ENCODE results near the gene WTIP.
A peak's percentile ranks its signal among the peaks of the same experiment; 100 is the strongest.
"Not testable (repeated sequence)": the region's sequence is repeated elsewhere in the genome, so short reads cannot be mapped to it uniquely, and the experiment has no call there.

The WTIP gene

DNA sequence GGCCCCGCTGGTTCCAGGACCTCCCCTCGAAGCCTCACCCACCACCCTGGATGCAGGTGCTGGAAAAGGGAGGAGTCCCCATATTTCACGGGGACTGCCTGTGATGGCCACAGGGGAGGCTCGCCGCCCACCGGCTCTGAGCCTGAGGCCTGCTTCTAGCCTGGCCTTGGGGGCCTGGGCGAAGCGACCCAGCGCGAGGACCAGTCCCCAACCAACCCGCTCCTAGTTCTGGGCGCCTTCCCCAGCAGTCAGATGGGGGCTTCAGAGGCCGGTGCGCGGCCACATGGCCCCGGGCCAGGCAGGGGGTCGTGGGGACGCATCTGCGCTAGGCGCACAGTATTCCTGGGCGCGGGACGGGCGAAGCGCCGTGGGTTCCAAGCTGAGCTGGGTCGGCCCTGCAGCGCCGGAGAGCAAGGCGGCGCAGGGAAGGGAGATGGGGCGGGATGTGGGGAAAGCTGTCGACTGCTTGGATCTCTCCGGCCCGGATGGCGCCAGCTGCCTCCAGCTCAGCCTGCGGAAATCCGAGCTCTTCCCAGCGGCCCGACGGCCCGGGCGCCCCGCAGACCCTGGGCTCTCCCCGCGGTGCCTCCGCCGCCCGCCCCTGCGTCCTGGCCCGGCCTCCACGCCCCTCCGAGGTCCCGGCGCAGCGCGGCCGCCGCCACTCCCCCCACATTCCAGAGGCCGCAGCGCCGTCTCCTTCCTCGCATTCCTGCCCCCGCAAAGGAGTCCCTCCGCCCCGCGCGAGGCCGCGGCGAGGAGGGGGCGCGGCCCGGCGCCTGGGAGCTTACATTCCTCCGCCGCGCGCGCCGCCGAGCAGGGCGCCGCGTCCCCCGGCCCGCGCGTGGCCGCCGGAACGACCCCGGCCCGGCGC is at the start of gene WTIP:
TSS of gene WTIP (plus strand) at position 788 of the 871 bp plus-strand sequence. CDS start 217 bp downstream, outside the sequence.
- Histone ChIP-seq H3K27ac (ENCODE audit: low read length) (no peak within 1 kb of the TSS), H3K27me3 (ENCODE audit: control insufficient read depth, insufficient read depth, low read length) (no peaks in the 10 kb centered on the region; the same call in 1 of the 2 replicates), H3K36me3 (ENCODE audit: control insufficient read depth, insufficient read depth, low read length) (no peaks in the 10 kb centered on the region), H3K9me3 (ENCODE audit: control insufficient read depth, insufficient read depth, low read length) (no peaks in the 10 kb centered on the region), H3K4me1 (ENCODE audit: control insufficient read depth, insufficient read depth, low read length) (peaks cover 8% of the 10 kb centered on the region), H3K4me3 (ENCODE audit: low read length) (peak within 1 kb of the TSS; percentile 68)
- no peak for DNase-seq (ENCODE audit: low read depth, low spot score)
- WGBS (ENCODE audit: insufficient coverage, insufficient read length), result no CpG with 5 or more reads among the region's 95 CpGs

DNA sequence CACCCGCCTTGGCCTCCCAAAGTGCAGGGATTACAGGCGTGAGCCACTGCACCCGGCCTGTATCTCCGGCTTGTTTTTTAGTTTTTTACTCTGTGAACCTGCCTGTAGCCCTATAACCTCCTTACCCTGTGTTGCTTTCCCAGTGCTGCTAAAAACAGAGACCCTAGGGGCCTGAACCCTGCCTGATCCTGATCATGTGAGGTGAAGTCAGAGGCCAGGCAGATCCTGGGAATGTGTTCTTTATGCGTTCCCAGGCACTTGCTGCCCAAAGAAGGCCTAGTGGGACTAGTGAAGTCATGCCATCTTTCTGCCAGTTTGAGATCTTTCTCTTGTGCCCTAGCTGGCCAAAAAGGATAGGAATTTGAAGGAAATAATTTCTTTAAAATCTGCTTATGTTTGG is 48.8 kb upstream of the WTIP start:
- H3K9me3 ChIP-seq (ENCODE audit: control insufficient read depth, insufficient read depth, low read length), result no peaks in the 10 kb centered on the region
- DNase-seq (ENCODE audit: low read depth, low spot score), result no peak
- no peaks in the 10 kb centered on the region for H3K27me3 ChIP-seq (ENCODE audit: control insufficient read depth, insufficient read depth, low read length)
- H3K4me3 ChIP-seq (ENCODE audit: low read length), result no peak overlapping the region
- WGBS (ENCODE audit: insufficient coverage, insufficient read length), result no CpG with 5 or more reads among the region's 5 CpGs
- H3K4me1 ChIP-seq (ENCODE audit: control insufficient read depth, insufficient read depth, low read length), result no peaks in the 10 kb centered on the region
- H3K27ac ChIP-seq (ENCODE audit: low read length), result no peak overlapping the region
- H3K36me3 ChIP-seq (ENCODE audit: control insufficient read depth, insufficient read depth, low read length), result peaks cover 9% of the 10 kb centered on the region; the same call in 1 of the 2 replicates

DNA sequence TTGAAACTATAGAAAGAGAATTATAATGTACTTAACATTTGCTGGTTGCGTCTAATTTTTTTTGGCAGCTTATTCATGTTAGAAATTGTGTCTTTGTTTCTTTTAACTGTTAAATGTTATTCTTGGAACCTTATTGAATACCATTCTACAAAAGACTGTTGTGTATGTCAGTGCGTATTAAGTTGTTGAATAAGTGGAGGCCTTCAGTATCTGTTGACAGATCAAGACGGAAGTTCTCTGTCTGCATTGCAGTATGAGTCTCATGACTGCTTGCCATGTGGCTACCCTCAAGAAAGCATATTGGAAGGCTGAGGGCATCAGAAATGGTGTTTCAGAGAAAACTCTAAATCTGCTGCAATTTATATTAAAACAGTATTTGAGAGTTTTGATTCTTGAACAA is 44.8 kb upstream of the WTIP start:
- no CpG with 5 or more reads among the region's 3 CpGs for WGBS (ENCODE audit: insufficient coverage, insufficient read length)
- H3K27me3 ChIP-seq (ENCODE audit: control insufficient read depth, insufficient read depth, low read length), result no peaks in the 10 kb centered on the region
- no peaks in the 10 kb centered on the region for H3K9me3 ChIP-seq (ENCODE audit: control insufficient read depth, insufficient read depth, low read length)
- H3K27ac ChIP-seq (ENCODE audit: low read length), result no peak overlapping the region
- H3K4me1 ChIP-seq (ENCODE audit: control insufficient read depth, insufficient read depth, low read length), result no peaks in the 10 kb centered on the region
- DNase-seq (ENCODE audit: low read depth, low spot score), result no peak
- H3K36me3 ChIP-seq (ENCODE audit: control insufficient read depth, insufficient read depth, low read length), result peaks cover 17% of the 10 kb centered on the region; the same call in 1 of the 2 replicates
- no peak overlapping the region for H3K4me3 ChIP-seq (ENCODE audit: low read length)

DNA sequence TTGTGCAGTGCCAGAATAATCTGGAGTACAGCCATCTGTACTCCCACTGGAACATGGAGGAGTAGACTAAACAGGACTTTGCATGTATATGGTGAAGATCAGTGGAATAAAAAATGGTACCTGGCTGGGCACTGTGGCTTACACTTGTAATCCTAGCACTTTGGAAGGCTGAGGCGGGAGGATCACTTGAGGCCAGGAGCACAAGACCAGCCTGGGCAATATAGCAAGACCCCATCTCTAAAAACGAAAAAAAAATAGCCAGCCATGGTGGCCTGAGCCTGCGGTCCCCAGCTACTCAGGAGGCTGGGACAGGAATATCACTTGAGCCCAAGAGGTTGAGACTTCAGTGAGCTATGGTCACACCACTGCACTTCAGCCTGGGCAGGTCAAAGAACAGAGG is 33.4 kb upstream of the WTIP start:
- H3K27ac ChIP-seq (ENCODE audit: low read length), result no peak overlapping the region

DNA sequence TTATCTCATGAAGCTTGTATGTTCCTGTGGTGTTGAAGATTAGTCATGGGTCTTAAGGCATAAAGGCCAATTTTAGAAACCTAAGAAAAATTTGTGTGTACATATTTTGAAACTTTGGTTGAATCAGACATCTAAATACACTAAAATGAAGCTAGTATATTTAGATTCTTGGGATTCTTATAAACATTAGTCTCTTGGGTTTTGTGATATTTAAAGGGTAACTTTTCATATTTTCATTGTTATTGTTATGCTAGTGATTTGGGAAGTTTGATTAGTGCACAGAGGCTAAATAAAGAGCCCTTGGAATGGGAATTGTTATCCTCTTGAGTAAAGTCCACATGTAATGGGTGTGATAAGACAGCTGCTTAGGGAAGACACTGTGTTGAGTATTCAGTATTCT is 28.8 kb upstream of the WTIP start:
- Histone ChIP-seq H3K36me3 (ENCODE audit: control insufficient read depth, insufficient read depth, low read length) (peaks cover 10% of the 10 kb centered on the region; the same call in 1 of the 2 replicates), H3K4me3 (ENCODE audit: low read length) (no peak overlapping the region)

More for the DNA sequence above, 33.4 kb upstream of the WTIP start:
- H3K9me3 ChIP-seq (ENCODE audit: control insufficient read depth, insufficient read depth, low read length), result no peaks in the 10 kb centered on the region
- DNase-seq (ENCODE audit: low read depth, low spot score), result no peak
- peaks cover 10% of the 10 kb centered on the region; the same call in 1 of the 2 replicates for H3K36me3 ChIP-seq (ENCODE audit: control insufficient read depth, insufficient read depth, low read length)
- H3K27me3 ChIP-seq (ENCODE audit: control insufficient read depth, insufficient read depth, low read length), result no peaks in the 10 kb centered on the region
- no CpG with 5 or more reads among the region's 3 CpGs for WGBS (ENCODE audit: insufficient coverage, insufficient read length)
- H3K4me3 ChIP-seq (ENCODE audit: low read length), result no peak overlapping the region
- no peaks in the 10 kb centered on the region for H3K4me1 ChIP-seq (ENCODE audit: control insufficient read depth, insufficient read depth, low read length)

DNA sequence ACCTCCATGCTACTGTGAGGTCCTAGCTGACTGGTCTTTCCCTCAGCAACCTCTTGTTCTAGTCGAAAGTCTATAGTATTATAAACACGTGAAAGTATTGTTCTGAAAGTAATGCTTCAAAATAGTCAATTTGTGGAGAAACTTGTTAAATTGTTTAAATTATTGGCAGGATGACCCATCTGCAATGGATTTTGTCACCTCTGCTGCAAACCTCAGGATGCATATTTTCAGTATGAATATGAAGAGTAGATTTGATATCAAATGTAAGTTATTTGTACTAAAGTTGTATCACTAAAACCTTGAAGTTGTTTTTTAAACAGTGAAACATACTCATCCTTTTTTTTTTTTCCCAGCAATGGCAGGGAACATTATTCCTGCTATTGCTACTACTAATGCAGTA is 27.5 kb upstream of the WTIP start:
- DNase-seq (ENCODE audit: low read depth, low spot score), result no peak
- peaks cover 15% of the 10 kb centered on the region; the same call in 1 of the 2 replicates for H3K36me3 ChIP-seq (ENCODE audit: control insufficient read depth, insufficient read depth, low read length)
- no peaks in the 10 kb centered on the region for H3K9me3 ChIP-seq (ENCODE audit: control insufficient read depth, insufficient read depth, low read length)
- H3K4me3 ChIP-seq (ENCODE audit: low read length), result no peak overlapping the region
- WGBS (ENCODE audit: insufficient coverage, insufficient read length), result no CpG with 5 or more reads among the region's 2 CpGs
- no peak overlapping the region for H3K27ac ChIP-seq (ENCODE audit: low read length)
- H3K4me1 ChIP-seq (ENCODE audit: control insufficient read depth, insufficient read depth, low read length), result no peaks in the 10 kb centered on the region
- no peaks in the 10 kb centered on the region for H3K27me3 ChIP-seq (ENCODE audit: control insufficient read depth, insufficient read depth, low read length)

More for the DNA sequence above, 28.8 kb upstream of the WTIP start:
- Histone ChIP-seq H3K27ac (ENCODE audit: low read length) (no peak overlapping the region), H3K4me1 (ENCODE audit: control insufficient read depth, insufficient read depth, low read length) (no peaks in the 10 kb centered on the region), H3K9me3 (ENCODE audit: control insufficient read depth, insufficient read depth, low read length) (no peaks in the 10 kb centered on the region), H3K27me3 (ENCODE audit: control insufficient read depth, insufficient read depth, low read length) (no peaks in the 10 kb centered on the region)
- no peak for DNase-seq (ENCODE audit: low read depth, low spot score)

DNA sequence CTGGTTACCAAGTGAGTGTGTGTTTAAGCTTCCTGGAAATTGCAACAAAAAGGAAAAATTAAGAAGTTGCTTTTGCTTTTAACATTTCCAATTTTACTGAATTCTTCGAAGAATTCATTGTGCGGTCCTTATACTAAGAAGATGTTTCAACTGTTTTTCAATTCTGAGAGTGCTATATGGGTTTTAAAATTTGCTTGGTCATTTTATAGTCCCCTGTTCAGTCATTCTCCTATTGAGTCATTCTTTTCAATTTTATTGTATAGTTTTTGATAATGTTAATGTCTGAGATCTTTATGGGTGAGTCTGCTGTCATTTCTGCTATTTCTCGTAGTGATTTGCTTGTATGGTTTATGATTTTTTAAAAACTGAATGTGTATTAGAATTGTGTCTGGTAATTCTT is 26.9 kb upstream of the WTIP start:
- no CpG with 5 or more reads among the region's 3 CpGs for WGBS (ENCODE audit: insufficient coverage, insufficient read length)
- Histone ChIP-seq H3K36me3 (ENCODE audit: control insufficient read depth, insufficient read depth, low read length) (peaks cover 18% of the 10 kb centered on the region; the same call in 1 of the 2 replicates), H3K27me3 (ENCODE audit: control insufficient read depth, insufficient read depth, low read length) (no peaks in the 10 kb centered on the region)

DNA sequence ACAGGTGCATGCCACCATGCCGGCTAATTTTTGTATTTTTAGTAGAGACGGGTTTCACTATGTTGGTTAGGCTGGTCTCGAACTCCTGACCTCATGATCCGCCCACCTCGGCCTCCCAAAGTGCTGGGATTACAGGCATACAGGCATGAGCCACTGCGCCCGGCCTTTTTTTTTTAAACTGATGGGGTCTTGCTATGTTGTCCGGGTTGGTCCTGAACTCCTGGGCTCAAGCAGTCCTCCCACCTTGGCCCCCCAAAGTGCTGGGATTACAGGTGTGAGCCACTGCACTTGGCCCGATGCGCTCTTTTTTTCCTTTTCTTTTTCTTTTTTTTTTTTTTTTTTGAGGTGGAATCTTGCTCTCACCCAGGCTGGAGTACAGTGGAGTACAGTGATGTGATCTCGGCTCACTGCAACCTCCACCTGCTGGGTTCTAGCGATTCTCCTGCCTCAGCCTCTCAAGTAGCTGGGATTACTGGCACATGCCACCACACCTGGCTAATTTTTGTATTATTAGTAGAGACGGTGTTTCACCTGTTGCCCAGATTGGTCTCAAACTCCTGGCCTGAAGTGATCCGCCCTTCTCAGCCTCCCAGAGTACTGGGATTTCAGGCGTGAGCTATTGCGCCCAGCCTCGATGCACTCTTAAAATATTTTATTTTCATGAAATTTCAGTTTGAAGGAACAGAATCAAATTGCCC is 25.6 kb upstream of the WTIP start:
- not testable (repeated sequence) for H3K9me3 ChIP-seq (ENCODE audit: control insufficient read depth, insufficient read depth, low read length); H3K27ac ChIP-seq (ENCODE audit: low read length); DNase-seq (ENCODE audit: low read depth, low spot score); H3K4me3 ChIP-seq (ENCODE audit: low read length); H3K4me1 ChIP-seq (ENCODE audit: control insufficient read depth, insufficient read depth, low read length); H3K27me3 ChIP-seq (ENCODE audit: control insufficient read depth, insufficient read depth, low read length)
- peaks cover 25% of the 10 kb centered on the region for H3K36me3 ChIP-seq (ENCODE audit: control insufficient read depth, insufficient read depth, low read length)
- WGBS (ENCODE audit: insufficient coverage, insufficient read length), result no CpG with 5 or more reads among the region's 17 CpGs

More for the DNA sequence above, 26.9 kb upstream of the WTIP start:
- Histone ChIP-seq H3K4me1 (ENCODE audit: control insufficient read depth, insufficient read depth, low read length) (no peaks in the 10 kb centered on the region), H3K27ac (ENCODE audit: low read length) (no peak overlapping the region), H3K4me3 (ENCODE audit: low read length) (no peak overlapping the region), H3K9me3 (ENCODE audit: control insufficient read depth, insufficient read depth, low read length) (no peaks in the 10 kb centered on the region)
- DNase-seq (ENCODE audit: low read depth, low spot score), result no peak

DNA sequence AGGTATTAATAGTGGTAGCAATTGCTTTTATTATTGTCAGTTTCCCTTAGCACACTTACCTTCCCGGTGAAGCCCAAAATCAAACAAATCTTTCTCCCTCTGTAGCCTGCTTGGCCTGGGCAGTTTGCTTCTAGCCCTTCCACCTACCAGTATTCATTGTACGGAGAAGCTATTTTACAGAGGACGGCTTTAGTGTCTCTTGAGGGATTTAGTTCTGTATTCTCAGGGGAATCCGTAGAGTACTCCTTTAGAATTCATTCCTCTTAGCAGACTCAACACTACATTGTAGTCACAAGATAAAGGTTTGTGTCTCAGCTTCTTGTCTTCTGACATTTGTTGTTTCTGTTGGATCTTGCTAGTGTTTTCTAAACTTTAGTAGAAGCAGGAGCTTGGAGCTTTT is 24.1 kb upstream of the WTIP start:
- no peak overlapping the region for H3K4me3 ChIP-seq (ENCODE audit: low read length)
- no peaks in the 10 kb centered on the region for H3K27me3 ChIP-seq (ENCODE audit: control insufficient read depth, insufficient read depth, low read length)
- H3K36me3 ChIP-seq (ENCODE audit: control insufficient read depth, insufficient read depth, low read length), result peaks cover 28% of the 10 kb centered on the region
- H3K27ac ChIP-seq (ENCODE audit: low read length), result no peak overlapping the region
- no peaks in the 10 kb centered on the region for H3K9me3 ChIP-seq (ENCODE audit: control insufficient read depth, insufficient read depth, low read length)
- H3K4me1 ChIP-seq (ENCODE audit: control insufficient read depth, insufficient read depth, low read length), result no peaks in the 10 kb centered on the region
- DNase-seq (ENCODE audit: low read depth, low spot score), result no peak
- WGBS (ENCODE audit: insufficient coverage, insufficient read length), result no CpG with 5 or more reads among the region's 4 CpGs

DNA sequence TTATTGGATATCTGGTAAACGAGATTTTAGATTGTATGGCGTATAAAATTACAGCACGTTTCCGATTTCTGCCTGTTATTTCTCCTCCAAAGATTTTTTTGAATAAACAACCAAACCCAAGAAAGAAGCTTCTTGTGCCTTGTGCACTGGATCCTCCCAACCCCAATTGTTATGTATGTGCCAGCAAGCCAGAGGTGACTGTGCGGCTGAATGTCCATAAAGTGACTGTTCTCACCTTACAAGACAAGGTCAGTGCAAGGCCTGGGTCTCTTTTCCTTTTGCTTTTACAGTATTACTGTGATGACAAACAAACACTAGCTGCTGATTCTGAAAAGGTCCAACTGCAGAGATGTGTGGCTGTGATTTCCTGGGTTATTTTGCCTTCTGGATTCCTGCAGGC is 22.9 kb upstream of the WTIP start:
- Histone ChIP-seq H3K4me1 (ENCODE audit: control insufficient read depth, insufficient read depth, low read length) (no peaks in the 10 kb centered on the region), H3K36me3 (ENCODE audit: control insufficient read depth, insufficient read depth, low read length) (peaks cover 28% of the 10 kb centered on the region), H3K9me3 (ENCODE audit: control insufficient read depth, insufficient read depth, low read length) (no peaks in the 10 kb centered on the region), H3K27me3 (ENCODE audit: control insufficient read depth, insufficient read depth, low read length) (no peaks in the 10 kb centered on the region), H3K27ac (ENCODE audit: low read length) (no peak overlapping the region), H3K4me3 (ENCODE audit: low read length) (no peak overlapping the region)
- no CpG with 5 or more reads among the region's 5 CpGs for WGBS (ENCODE audit: insufficient coverage, insufficient read length)
- no peak for DNase-seq (ENCODE audit: low read depth, low spot score)

Data from iPS DF 6.9 (cell line).